HG02938 (cell line): ENCODE data around the gene AFDN.
"Not testable (repeated sequence)": the region's sequence is repeated elsewhere in the genome, so short reads cannot be mapped to it uniquely, and the experiment has no call there.

ENCODE experiments used
- ATAC-seq: cut with Tn5 transposase; IDR thresholded peaks from one replicate; pipeline ENCODE4 v1.9.1; 2021; ENCODE audit warnings: mild to moderate bottlenecking, moderate library complexity; ENCODE audit not compliant: unreplicated experiment

Gene AFDN

DNA sequence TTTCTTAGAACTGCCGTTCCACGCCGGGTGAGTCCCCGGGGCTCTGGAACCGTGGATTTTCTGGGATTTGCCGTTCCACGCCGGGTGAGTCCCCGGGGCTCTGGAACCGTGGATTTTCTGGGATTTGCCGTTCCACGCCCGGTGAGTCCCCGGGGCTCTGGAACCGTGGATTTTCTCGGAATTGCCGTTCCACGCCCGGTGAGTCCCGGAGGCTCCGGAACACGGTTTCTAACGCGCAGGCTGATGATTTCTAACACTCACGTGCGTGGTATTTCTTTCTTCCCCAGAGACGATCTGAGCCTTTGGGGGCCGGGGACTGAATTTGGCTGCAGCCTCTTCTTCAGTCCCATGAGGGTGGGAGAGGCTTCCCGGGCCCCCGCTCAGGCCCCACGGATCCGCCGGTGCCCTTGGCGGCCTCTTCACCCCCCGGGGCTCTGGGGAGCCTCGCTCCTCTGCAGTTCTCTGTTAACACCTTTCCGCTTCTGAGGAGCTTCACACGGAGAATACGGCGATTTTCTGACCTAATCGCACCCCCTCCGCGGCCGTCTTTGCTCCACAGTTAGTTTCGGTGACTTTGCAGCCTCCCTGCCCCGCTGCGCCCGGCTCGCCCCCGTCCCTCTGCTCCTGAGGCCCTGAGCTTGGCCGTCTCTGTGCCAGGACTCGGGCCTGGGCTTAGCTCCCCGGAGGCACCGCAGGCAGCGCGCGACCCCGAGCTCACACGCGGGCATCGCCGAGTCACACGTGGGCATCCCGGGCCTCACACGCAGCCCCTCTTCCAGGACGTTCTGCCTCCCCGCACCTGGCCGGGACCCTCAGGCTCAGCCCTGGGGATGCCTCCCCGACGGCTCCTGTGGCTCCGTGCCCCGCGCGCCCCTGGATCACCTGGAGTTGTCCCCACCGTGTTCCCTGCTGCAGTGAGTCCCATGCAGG is 163.6 kb downstream of the AFDN start:
- no peak for ATAC-seq

DNA sequence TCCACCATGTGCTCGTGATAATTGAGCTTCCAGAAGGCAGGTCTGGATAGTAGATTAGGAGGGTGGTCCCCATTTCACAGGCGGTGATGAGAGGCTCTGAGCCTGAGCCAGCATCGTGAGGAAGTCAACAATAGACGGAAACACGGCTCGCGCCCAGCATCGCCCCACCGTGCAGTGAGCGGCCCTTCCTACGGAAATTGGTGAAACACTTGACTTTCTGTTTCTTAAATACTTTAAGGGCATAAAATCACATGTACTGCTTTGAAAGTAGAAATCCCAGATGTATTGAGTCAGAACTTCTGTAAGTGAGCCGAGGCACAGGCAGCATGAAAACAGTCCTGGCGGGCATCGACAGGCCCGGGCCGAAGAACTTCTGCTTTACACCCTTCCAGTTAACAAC is 166.5 kb downstream of the AFDN start:
- no peak for ATAC-seq

GRCh38 chr6:167993831-167994230 is 167.1 kb downstream of the AFDN start:
- ATAC-seq: no peak

- ATAC-seq: no peak
These were observed 168.6 kb downstream of the AFDN start for GRCh38 chr6:167995302-167995701.

DNA sequence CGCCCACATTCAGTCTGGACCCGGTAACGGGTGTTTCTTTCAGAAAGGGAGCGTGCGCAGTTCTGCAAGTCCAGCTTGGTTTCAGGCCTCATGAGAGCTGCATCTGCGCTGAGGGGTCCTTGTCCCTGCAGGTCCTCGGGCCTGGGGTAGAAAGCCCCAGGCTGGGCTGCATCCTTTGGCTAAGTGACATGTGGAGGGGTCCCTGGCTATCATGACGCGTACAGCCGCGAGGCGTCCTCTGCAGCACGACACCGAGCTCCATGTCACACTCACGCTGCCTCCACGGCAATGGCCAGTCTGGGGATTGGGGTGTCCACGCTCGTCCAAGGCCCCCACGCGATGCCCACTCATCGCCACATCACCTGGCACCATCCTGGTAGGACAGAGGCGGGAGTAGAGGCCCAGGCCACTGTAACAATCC is 169.0 kb downstream of the AFDN start:
- ATAC-seq: no peak

GRCh38 chr6:167996424-167997199 is 169.9 kb downstream of the AFDN start:
- ATAC-seq: no peak

GRCh38 chr6:167997642-167998041 is 170.9 kb downstream of the AFDN start, which contains the start of gene KIF25:
Gene KIF25, plus strand, starts transcription at chr6:167997671. Its CDS starts 31,915 bp downstream, at chr6:168029586.
- no peak for ATAC-seq

- ATAC-seq: no peak
These were observed 171.5 kb downstream of the AFDN start for GRCh38 chr6:167998215-167998614.

- ATAC-seq: no peak
These were observed 173.7 kb downstream of the AFDN start for GRCh38 chr6:168000198-168001028.

DNA sequence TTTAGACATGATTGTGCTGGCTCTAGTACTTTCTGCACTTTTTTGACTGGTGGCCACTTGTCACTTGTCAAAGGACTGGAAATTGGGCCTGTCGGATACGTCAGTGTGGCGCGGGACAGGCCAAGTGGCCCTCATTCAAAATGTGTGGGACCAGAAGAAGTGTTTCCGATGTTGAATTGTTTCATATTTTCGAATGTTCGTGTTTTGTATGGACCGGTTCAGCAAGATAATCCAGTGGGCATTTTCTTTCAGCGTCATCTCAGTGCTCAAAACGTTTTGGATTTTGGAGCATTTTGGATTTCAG is 174.3 kb downstream of the AFDN start:
- no peak for ATAC-seq

DNA sequence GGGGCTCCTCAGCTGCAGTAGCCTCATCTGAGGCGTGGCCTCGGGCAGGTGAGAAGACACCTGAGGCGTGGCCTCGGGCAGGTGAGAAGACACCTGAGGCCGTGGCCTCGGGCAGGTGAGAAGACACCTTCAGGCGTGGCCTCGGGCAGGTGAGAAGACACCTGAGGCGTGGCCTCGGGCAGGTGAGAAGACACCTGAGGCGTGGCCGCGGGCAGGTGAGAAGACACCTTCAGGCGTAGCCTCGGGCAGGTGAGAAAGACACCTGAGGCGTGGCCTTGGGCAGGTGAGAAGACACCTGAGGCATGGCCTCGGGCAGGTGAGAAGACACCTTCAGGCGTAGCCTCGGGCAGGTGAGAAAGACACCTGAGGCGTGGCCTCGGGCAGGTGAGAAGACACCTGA is 174.8 kb downstream of the AFDN start:
- not testable (repeated sequence) for ATAC-seq

- ATAC-seq: no peak
These were observed 176.1 kb downstream of the AFDN start for GRCh38 chr6:168002804-168003203.

DNA sequence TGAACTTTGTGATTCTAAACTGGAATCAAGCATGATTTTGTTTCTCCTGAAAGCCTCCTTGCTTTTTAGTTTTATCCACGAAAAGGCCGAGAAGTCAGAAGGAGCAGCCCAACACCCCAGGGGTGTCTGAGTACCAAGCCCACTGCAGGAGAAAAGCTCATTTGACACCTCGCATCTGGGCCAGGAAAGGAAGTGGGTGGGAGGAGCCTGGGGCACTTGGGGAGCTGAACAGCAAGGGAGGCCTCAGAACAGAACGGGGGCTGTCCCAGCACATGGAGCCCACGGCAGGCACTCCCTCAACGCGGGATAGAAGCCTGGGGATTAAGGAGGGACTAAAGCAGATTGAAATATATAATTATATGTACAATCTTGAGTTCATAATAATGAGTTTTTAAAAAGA is 177.3 kb downstream of the AFDN start:
- ATAC-seq: no peak

DNA sequence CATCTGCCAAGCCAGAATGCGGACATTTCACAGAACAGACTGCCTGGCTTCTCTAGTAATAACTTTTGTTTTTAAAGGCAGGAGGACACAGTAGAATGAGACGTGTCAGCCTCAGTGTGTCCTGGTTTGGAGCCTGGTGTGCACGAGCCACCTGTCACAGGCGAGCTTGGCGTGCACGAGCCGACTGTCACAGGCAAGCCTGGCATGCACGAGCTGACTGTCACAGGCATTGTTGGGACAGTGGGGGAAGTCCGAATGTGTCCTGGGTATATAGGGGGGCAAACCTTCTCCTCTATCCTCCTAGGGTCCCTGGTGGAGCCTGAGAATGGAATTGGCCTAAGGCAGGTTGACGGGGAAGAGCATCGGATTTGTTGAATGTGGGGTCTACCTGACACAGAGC is 178.2 kb downstream of the AFDN start:
- ATAC-seq: no peak

DNA sequence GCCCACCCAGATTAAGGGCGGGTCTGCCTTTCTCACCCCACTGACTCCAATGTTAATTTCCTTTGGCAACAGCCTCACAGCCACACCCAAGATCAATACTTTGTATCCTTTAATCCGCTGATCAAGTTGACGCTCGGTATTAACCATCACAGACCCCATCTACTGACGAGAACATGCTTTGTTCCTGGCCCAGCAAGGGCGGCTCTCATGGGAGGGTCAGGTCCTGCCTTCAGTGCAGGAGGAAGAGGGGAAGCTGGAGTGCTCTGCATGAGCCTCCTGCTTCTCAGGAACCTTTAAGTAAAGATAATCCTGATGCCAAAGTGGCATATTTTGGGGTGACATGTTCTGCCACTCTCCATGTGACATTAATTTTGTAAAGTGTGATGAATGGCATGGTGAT is 179.1 kb downstream of the AFDN start:
- ATAC-seq: no peak

DNA sequence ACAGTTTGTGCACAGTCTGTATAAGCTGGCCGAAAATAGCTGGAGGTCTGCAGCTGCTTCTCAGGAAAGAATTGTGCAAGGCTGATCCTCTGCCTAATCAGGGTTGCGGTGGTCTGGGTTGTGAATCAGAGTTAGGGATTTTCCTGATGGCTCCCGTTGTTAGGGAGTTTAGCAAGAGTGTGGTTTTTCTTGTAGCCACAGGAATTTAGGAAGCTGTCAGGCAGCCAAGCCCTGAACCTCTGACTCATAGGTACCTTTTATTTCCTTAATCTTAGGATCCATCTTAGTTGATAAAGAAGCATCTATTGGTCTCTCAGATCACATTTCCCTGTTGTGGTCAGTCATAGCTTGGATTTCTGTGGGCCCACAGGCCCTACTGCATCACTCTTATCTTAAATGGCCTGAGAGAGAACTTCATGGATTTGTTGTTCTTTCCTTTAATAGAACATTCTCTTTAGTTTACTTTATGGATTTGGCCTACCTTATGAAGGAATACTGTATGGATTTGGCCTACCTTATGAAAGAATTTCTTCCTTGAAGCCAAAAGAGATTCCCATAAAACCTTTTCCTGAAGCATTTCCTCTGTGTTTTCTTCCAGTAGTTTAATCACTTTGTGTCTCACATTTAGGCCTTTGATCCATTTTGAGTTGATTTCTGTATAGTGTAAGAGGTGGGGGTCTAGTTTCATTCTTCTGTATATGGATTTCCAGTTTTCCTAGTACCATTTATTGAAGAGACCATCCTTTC is 181.1 kb downstream of the AFDN start:
- no peak for ATAC-seq

DNA sequence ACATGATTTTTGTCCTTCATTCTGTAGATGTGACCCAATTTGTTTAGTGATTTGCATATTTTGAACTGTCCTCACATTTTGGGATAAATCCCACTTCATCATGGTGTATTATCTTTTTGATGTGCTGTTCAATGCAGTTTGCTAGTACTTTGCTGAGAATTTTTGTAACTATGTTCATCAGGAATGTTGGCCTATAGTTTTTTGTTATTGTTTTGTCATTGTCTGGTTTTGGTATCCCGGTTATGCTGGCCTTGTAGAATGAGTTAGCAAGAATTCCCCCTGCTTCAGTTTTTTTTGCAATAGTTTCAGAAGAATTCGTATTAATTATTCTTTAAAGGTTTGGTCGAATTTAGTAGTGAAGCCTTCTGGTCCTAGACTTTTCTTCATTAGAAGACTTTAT is 182.6 kb downstream of the AFDN start:
- no peak for ATAC-seq

DNA sequence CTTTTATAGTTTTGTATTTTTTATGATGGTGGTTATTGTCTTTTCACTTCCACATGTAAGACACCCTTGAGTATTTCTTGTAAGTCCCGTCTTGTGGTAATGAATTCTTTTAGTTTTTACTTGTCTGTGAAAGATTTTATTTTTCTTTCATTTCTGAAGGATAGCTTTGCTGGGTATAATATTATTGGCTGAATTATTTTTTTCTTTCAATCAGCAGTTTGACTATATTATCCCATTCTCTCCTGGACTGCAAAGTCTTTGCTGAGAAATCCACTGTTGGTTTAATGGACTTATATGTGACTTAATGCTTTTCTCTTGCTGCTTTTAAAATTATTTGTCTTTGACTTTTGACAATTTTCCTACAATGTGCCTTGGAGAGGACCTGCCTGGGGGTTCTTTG is 184.6 kb downstream of the AFDN start:
- no peak for ATAC-seq

DNA sequence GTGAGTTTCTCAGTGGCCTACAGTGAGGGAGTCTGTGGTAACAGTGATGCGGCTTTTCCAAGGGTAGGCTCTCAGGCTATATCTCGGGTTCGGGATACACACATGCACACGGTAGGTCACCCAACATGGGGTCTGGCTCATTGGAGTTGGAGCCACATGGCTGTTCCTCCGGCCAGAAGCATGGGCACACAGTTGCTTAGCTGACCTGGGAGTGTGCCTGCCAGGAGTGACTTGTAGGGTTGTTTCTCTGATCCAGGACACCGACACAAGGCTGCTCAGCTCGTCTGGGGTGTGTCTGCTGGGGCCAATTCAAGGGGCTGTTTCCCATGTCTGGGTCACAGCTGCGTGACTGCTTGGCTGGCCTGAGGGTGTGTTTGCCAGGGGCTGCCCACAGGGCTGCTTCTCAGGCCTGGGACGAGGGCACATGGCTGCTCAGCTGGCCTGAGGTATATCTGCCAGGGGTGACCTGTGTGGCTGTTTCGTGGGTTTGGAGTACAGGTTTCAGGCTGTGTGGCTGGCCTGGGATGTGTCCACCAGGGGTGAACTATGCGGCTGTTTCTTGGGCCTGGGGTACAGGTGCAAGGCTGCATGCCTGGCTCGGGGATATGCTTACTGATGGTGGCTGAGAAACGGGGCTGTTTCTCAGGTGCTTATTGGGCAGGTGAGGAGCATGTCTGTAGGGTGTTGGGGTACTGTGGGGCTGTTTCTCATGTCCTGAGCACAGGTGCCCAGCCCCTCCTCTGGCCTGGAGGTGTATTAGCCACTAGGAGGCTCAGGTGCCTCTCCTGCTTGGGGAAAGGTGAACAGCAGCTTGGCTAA is 185.9 kb downstream of the AFDN start:
- ATAC-seq: no peak
